Hepatocyte (in vitro differentiated cells): ENCODE results near the gene CHMP5. TPM values are rescaled to one million over a fixed set of nuclear protein-coding genes. Genes with fewer than 3 reads are reported as not detected.
A peak's percentile ranks its signal among the peaks of the same experiment; 100 is the strongest.

Experiments
- DNase-seq: peaks from one replicate; pipeline ENCODE4 v3.0.0-alpha.2; 2016; ENCODE audit warnings: low spot score
- H2AFZ ChIP-seq: fragments of 200-600 bp; sonication (generic); 2 replicates; pipeline ENCODE4 v1.6.0; 2016; ENCODE audit warnings: antibody characterized with exemption, mild to moderate bottlenecking
- H3K27ac ChIP-seq: fragments of 200-600 bp; sonication (generic); 2 replicates; pipeline ENCODE4 v1.5.1; 2016; ENCODE audit warnings: mild to moderate bottlenecking
- H3K27me3 ChIP-seq: fragments of 200-600 bp; sonication (generic); 2 replicates; pipeline ENCODE4 v1.6.1; 2016
- H3K36me3 ChIP-seq: fragments of 200-600 bp; sonication (generic); replicated peaks from 2 replicates; pipeline ENCODE4 v1.5.1; 2016; ENCODE audit warnings: low read depth; ENCODE audit not compliant: insufficient read depth
- H3K4me1 ChIP-seq: fragments of 200-600 bp; sonication (generic); 2 replicates; pipeline ENCODE4 v1.5.1; 2016; ENCODE audit warnings: mild to moderate bottlenecking, moderate library complexity; ENCODE audit not compliant: insufficient read depth
- H3K4me2 ChIP-seq: fragments of 200-600 bp; sonication (generic); 2 replicates; pipeline ENCODE4 v1.6.0; 2016
- H3K4me3 ChIP-seq: fragments of 200-600 bp; sonication (generic); 2 replicates; pipeline ENCODE4 v1.5.1; 2016; ENCODE audit warnings: mild to moderate bottlenecking
- H3K79me2 ChIP-seq: fragments of 200-600 bp; sonication (generic); 2 replicates; pipeline ENCODE4 v1.6.0; 2017; ENCODE audit warnings: mild to moderate bottlenecking
- H3K9me2 ChIP-seq: fragments of 200-600 bp; sonication (generic); replicated peaks from 2 replicates; pipeline ENCODE4 v1.6.0; 2017; ENCODE audit warnings: mild to moderate bottlenecking; ENCODE audit not compliant: insufficient read depth
- H3K9me3 ChIP-seq: fragments of 200-600 bp; sonication (generic); 2 replicates; pipeline ENCODE4 v1.5.1; 2016; ENCODE audit warnings: low read depth, mild to moderate bottlenecking
- H4K20me1 ChIP-seq: fragments of 200-600 bp; sonication (generic); 2 replicates; pipeline ENCODE4 v1.6.0; 2016; ENCODE audit warnings: mild to moderate bottlenecking; ENCODE audit not compliant: insufficient read depth, poor library complexity, severe bottlenecking
- CTCF ChIP-seq: fragments of 200-600 bp; sonication (generic); IDR thresholded peaks from 2 replicates; pipeline ENCODE4 v1.5.1; 2016; ENCODE audit warnings: antibody characterized with exemption, mild to moderate bottlenecking; ENCODE audit not compliant: poor library complexity
- EZH2 ChIP-seq: fragments of 200-600 bp; sonication (generic); IDR thresholded peaks from 2 replicates; pipeline ENCODE4 v1.6.1; 2016; ENCODE audit warnings: antibody characterized with exemption, mild to moderate bottlenecking, borderline replicate concordance
- EZH2phosphoT487 ChIP-seq: fragments of 200-600 bp; sonication (generic); IDR thresholded peaks from one replicate; pipeline ENCODE4 v1.6.1; 2018; ENCODE audit warnings: antibody characterized with exemption, mild to moderate bottlenecking, low read depth, moderate library complexity; ENCODE audit not compliant: unreplicated experiment, severe bottlenecking
- WGBS: methylation state at CpG from one replicate; pipeline ENCODE4 v1.1.6; 2016; ENCODE audit warnings: low lambda C conversion rate; ENCODE audit errors: missing lambda C conversion rate; 5-methylcytosine and 5-hydroxymethylcytosine counted together
- polyA plus RNA-seq: library from polyadenylated mRNA; unstranded; fragments of >200 nt; fragmentation: Nextera tagmentation; extraction: Ambion mirVana; gene quantifications from 2 replicates; pipeline ENCODE4 v1.2.1, GENCODE V29; 2016
- total RNA-seq: library from RNA; depleted of rRNA; stranded (reverse); fragments of >200 nt; gene quantifications from 2 replicates; pipeline ENCODE4 v1.2.3, GENCODE V29; 2014

Gene CHMP5
- total and polyA plus RNA-seq, 2 experiments from 2014 or later, result 91.5 to 109 TPM

DNA sequence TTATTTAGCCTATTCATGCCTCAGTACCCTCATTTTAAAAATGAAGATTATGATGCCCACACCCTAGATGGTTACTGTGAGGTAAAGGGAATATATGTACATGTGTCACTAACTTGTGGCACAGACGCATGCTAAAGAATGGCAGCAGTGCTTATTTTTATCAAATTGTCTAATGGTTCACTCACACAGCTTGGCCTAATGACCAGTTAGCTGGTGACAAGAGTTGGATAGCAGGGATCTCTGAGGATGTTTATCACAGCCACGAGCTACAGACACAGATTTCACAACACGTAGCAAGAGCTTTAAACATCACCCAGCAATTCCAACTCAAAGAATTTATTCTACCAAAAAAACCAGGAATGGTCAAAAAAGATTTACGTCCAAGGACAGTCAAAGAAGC lies 7.6 kb upstream of the CHMP5 start:
- Histone ChIP-seq H3K27me3 (no peaks in the 10 kb centered on the region), H3K9me2 (no peaks in the 10 kb centered on the region), H3K36me3 (no peaks in the 10 kb centered on the region), H3K4me1 (peaks cover 6% of the 10 kb centered on the region), H2AFZ (no peak overlapping the region), H3K27ac (no peak overlapping the region), H4K20me1 (no peaks in the 10 kb centered on the region), H3K9me3 (no peaks in the 10 kb centered on the region), H3K4me3 (no peak overlapping the region), H3K4me2 (no peak overlapping the region), H3K79me2 (peaks cover 16% of the 10 kb centered on the region)
- TF ChIP-seq EZH2 (no peak), CTCF (no peak), EZH2phosphoT487 (no peak)
- DNase-seq, result no peak
- 91% methylated on average over 4 of the region's 4 CpGs for WGBS

DNA sequence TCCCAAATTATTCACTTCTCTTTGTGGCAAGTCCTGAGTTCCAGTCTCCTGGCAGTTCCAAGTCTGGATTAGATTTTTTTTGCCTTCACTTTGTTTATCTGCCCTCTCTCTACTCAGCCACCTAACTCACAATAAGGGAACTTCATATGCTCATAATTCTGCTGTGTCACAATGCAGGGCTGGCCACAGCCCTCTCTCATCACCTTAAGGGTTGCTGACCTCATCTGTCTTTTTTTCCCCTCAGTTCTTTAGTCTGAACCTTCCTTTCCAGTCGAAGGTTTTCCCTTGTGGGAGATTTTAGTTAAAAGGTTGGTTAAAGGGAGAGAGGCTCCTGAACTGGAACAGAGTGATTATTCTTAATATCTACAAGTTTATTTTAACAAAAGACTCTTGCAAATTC lies 4.5 kb upstream of the CHMP5 start:
- no peak for DNase-seq
- Histone ChIP-seq H3K4me2 (no peak overlapping the region), H3K9me2 (no peaks in the 10 kb centered on the region), H3K9me3 (no peaks in the 10 kb centered on the region), H3K27me3 (no peaks in the 10 kb centered on the region), H3K27ac (no peak overlapping the region), H3K4me3 (no peak overlapping the region), H3K36me3 (no peaks in the 10 kb centered on the region), H3K79me2 (peaks cover 39% of the 10 kb centered on the region), H2AFZ (no peak overlapping the region), H3K4me1 (peaks cover 7% of the 10 kb centered on the region), H4K20me1 (peaks cover 3% of the 10 kb centered on the region)
- TF ChIP-seq EZH2phosphoT487 (no peak), CTCF (no peak), EZH2 (no peak)
- 87% methylated on average over 1 of the region's 1 CpG for WGBS

- 7% methylated on average over 25 of the region's 25 CpGs for WGBS
- Histone ChIP-seq H3K27ac (peak overlapping the region; percentile 76), H4K20me1 (peaks cover 3% of the 10 kb centered on the region), H3K4me3 (peak overlapping the region; percentile 78), H3K4me1 (peaks cover 13% of the 10 kb centered on the region), H3K9me3 (no peaks in the 10 kb centered on the region), H2AFZ (peak overlapping the region; percentile 67), H3K4me2 (peak overlapping the region; percentile 90), H3K36me3 (no peaks in the 10 kb centered on the region), H3K79me2 (peaks cover 61% of the 10 kb centered on the region), H3K27me3 (no peaks in the 10 kb centered on the region), H3K9me2 (no peaks in the 10 kb centered on the region)
- DNase-seq, result peak; percentile 38
- TF ChIP-seq EZH2phosphoT487 (no peak), EZH2 (no peak), CTCF (no peak)
Observed at GRCh38 chr9:33263131-33264002, 1.5 kb upstream of the CHMP5 start.
